Liver (tissue), 9 donors: ENCODE data around the gene PHOSPHO1. TPM values are rescaled to one million over a fixed set of nuclear protein-coding genes. Genes with fewer than 3 reads are reported as not detected.

Experiments
- DNase-seq: peaks from one replicate; pipeline ENCODE4 v3.0.0-alpha.2; 2017; ENCODE audit warnings: low spot score
- H3K27ac ChIP-seq, 2 donors: one replicate each; pipeline ENCODE4 v1.7.0; 2013; ENCODE audit warnings: inconsistent platforms in 2 of 2, low read length in 2 of 2, control low read depth in 1 of 2, low read depth in 1 of 2, mild to moderate bottlenecking in 1 of 2
- H3K27me3 ChIP-seq, 4 donors: one replicate each; pipeline versions ENCODE4 v1.6.1 to v1.7.0; 2013; ENCODE audit warnings: low read length in 3 of 4, inconsistent platforms in 1 of 4, mild to moderate bottlenecking in 1 of 4, moderate library complexity in 1 of 4; ENCODE audit not compliant: control insufficient read depth in 4 of 4, insufficient read depth in 4 of 4
- H3K36me3 ChIP-seq, 4 donors: one replicate each; pipeline versions ENCODE4 v1.6.1 to v1.7.0; 2013; ENCODE audit warnings: low read length in 3 of 4, mild to moderate bottlenecking in 3 of 4, low read depth in 1 of 4, moderate library complexity in 1 of 4; ENCODE audit not compliant: control insufficient read depth in 4 of 4, insufficient read depth in 3 of 4
- H3K4me1 ChIP-seq, 4 donors: one replicate each; pipeline versions ENCODE4 v1.6.1 to v1.7.0; 2013; ENCODE audit warnings: low read length in 3 of 4, mild to moderate bottlenecking in 3 of 4, moderate library complexity in 1 of 4; ENCODE audit not compliant: control insufficient read depth in 4 of 4, insufficient read depth in 4 of 4
- H3K4me3 ChIP-seq, 3 donors: one replicate each; pipeline versions ENCODE4 v1.6.1 to v1.7.0; 2013; ENCODE audit warnings: low read length in 3 of 3, control low read depth in 1 of 3, low read depth in 1 of 3, mild to moderate bottlenecking in 1 of 3
- H3K9ac ChIP-seq, 2 donors: one replicate each; pipeline ENCODE4 v1.7.0; 2013; ENCODE audit warnings: low read length in 2 of 2, mild to moderate bottlenecking in 2 of 2, moderate library complexity in 2 of 2, control low read depth in 1 of 2, low read depth in 1 of 2
- H3K9me3 ChIP-seq, 4 donors: one replicate each; pipeline versions ENCODE4 v1.6.1 to v1.7.0; 2013; ENCODE audit warnings: low read length in 3 of 4; ENCODE audit not compliant: control insufficient read depth in 4 of 4
- EGR1 ChIP-seq, 2 donors: IDR thresholded peaks; 2 replicates each; pipeline ENCODE4 v1.6.1; 2016 to 2018; ENCODE audit warnings: antibody characterized with exemption in 2 of 2, low read depth in 2 of 2
- FOXA1 ChIP-seq: IDR thresholded peaks from 2 replicates; pipeline ENCODE4 v1.6.1; 2016; ENCODE audit warnings: antibody characterized with exemption
- FOXA2 ChIP-seq: IDR thresholded peaks from 2 replicates; pipeline ENCODE4 v1.6.1; 2016; ENCODE audit warnings: antibody characterized with exemption
- GABPA ChIP-seq, 2 donors: IDR thresholded peaks in 1 of 2; conservative IDR thresholded peaks in 1 of 2; 2 replicates each; pipeline ENCODE4 v1.6.1; 2016; ENCODE audit warnings: antibody characterized with exemption in 2 of 2, mild to moderate bottlenecking in 1 of 2, moderate library complexity in 1 of 2
- HNF4A ChIP-seq, 2 donors: conservative IDR thresholded peaks; 2 replicates each; pipeline ENCODE4 v1.6.1; 2016; ENCODE audit warnings: antibody characterized with exemption in 2 of 2, mild to moderate bottlenecking in 2 of 2
- HNF4G ChIP-seq: IDR thresholded peaks from 2 replicates; pipeline ENCODE4 v1.6.1; 2016; ENCODE audit warnings: antibody characterized with exemption
- JUND ChIP-seq, 2 donors: IDR thresholded peaks; 2 replicates each; pipeline ENCODE4 v1.6.1; 2016; ENCODE audit warnings: antibody characterized with exemption in 2 of 2
- NR2F2 ChIP-seq: IDR thresholded peaks from 2 replicates; pipeline ENCODE4 v1.6.1; 2016; ENCODE audit warnings: antibody characterized with exemption
- RAD21 ChIP-seq, 2 donors: IDR thresholded peaks; 2 replicates each; pipeline ENCODE4 v1.6.1; 2016; ENCODE audit warnings: antibody characterized with exemption in 2 of 2, mild to moderate bottlenecking in 2 of 2
- RXRA ChIP-seq, 2 donors: IDR thresholded peaks; 2 replicates each; pipeline ENCODE4 v1.6.1; 2017 to 2018; ENCODE audit warnings: antibody characterized with exemption in 2 of 2, mild to moderate bottlenecking in 1 of 2
- SP1 ChIP-seq: IDR thresholded peaks from 2 replicates; pipeline ENCODE4 v1.6.1; 2018; ENCODE audit warnings: antibody characterized with exemption, mild to moderate bottlenecking
- TAF1 ChIP-seq: conservative IDR thresholded peaks from 2 replicates; pipeline ENCODE4 v1.6.1; 2016; ENCODE audit warnings: antibody characterized with exemption, mild to moderate bottlenecking
- YY1 ChIP-seq: IDR thresholded peaks from 2 replicates; pipeline ENCODE4 v1.6.1; 2016; ENCODE audit warnings: antibody characterized with exemption, mild to moderate bottlenecking
- ZBTB33 ChIP-seq: IDR thresholded peaks from 2 replicates; pipeline ENCODE4 v1.6.1; 2016; ENCODE audit warnings: antibody characterized with exemption
- WGBS: extraction: QIAGEN DNeasy Blood & Tissue Kit; methylation state at CpG from one replicate; pipeline ENCODE4 v1.1.7; 2013; 5-methylcytosine and 5-hydroxymethylcytosine counted together
- polyA plus RNA-seq, 2 donors: library from polyadenylated mRNA; stranded (reverse) in 1 of 2; unstranded in 1 of 2; fragments of 200-250 nt in 1 of 2; fragments of >200 nt in 1 of 2; fragmentation: Nextera tagmentation in 1 of 2; extraction: Ambion mirVana in 1 of 2; gene quantifications; one replicate each; pipeline versions ENCODE4 v1.2.1 to v1.2.3, GENCODE V29; 2013 to 2015
- total RNA-seq, 2 donors: library from RNA; depleted of rRNA; stranded (reverse); fragments of >200 nt; gene quantifications; one replicate each; pipeline ENCODE4 v1.2.3, GENCODE V29; 2014
- TF ChIP-seq, protein P1 (sequence below): IDR thresholded peaks from 2 replicates; pipeline ENCODE4 v1.6.1; 2016; ENCODE audit warnings: antibody characterized with exemption
- TF ChIP-seq, protein P2 (sequence below): IDR thresholded peaks from 2 replicates; pipeline ENCODE4 v1.6.1; 2016; ENCODE audit warnings: antibody characterized with exemption, mild to moderate bottlenecking
- donor health status: healthy.
- donor health status: healthy.
- donor health status: healthy.
- donor health status: healthy.
- donor health status: healthy.

PHOSPHO1 gene
- total and polyA plus RNA-seq, 4 donors, result 0.22 to 99.4 (median 0.40) TPM

GRCh38 chr17:49195751-49196150 is 34.8 kb downstream of the PHOSPHO1 start:
- no peak overlapping the region for H3K27ac ChIP-seq

GRCh38 chr17:49194297-49194607 is 36.3 kb downstream of the PHOSPHO1 start:
- no peak for DNase-seq
- no peak overlapping the region for H3K9ac ChIP-seq
- no peaks in the 10 kb centered on the region for H3K9me3 ChIP-seq
- no peak overlapping the region for H3K4me3 ChIP-seq
- H3K36me3 ChIP-seq, result no peaks in the 10 kb centered on the region
- 76% methylated on average over 3 of the region's 3 CpGs for whole genome bisulfite sequencing
- no peak overlapping the region for H3K27ac ChIP-seq
- H3K27me3 ChIP-seq, result no peaks in the 10 kb centered on the region
- H3K4me1 ChIP-seq, result peaks cover 0 to 16% (median 4%) of the 10 kb centered on the region in 4 donors
- TF ChIP-seq, protein P1, sequence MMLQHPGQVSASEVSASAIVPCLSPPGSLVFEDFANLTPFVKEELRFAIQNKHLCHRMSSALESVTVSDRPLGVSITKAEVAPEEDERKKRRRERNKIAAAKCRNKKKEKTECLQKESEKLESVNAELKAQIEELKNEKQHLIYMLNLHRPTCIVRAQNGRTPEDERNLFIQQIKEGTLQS, result no peak
- TF ChIP-seq FOXA2 (no peak), FOXA1 (no peak), NR2F2 (no peak), HNF4A (conservative IDR thresholded peaks at IDR 0.05) (no peak), TAF1 (no peak), RAD21 (IDR thresholded peaks at IDR 0.05) (no peak), JUND (IDR thresholded peaks at IDR 0.05) (no peak), SP1 (no peak), RXRA (IDR thresholded peaks at IDR 0.05) (no peak), ZBTB33 (no peak)
- TF ChIP-seq, protein P2, sequence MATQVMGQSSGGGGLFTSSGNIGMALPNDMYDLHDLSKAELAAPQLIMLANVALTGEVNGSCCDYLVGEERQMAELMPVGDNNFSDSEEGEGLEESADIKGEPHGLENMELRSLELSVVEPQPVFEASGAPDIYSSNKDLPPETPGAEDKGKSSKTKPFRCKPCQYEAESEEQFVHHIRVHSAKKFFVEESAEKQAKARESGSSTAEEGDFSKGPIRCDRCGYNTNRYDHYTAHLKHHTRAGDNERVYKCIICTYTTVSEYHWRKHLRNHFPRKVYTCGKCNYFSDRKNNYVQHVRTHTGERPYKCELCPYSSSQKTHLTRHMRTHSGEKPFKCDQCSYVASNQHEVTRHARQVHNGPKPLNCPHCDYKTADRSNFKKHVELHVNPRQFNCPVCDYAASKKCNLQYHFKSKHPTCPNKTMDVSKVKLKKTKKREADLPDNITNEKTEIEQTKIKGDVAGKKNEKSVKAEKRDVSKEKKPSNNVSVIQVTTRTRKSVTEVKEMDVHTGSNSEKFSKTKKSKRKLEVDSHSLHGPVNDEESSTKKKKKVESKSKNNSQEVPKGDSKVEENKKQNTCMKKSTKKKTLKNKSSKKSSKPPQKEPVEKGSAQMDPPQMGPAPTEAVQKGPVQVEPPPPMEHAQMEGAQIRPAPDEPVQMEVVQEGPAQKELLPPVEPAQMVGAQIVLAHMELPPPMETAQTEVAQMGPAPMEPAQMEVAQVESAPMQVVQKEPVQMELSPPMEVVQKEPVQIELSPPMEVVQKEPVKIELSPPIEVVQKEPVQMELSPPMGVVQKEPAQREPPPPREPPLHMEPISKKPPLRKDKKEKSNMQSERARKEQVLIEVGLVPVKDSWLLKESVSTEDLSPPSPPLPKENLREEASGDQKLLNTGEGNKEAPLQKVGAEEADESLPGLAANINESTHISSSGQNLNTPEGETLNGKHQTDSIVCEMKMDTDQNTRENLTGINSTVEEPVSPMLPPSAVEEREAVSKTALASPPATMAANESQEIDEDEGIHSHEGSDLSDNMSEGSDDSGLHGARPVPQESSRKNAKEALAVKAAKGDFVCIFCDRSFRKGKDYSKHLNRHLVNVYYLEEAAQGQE, result no peak

More at GRCh38 chr17:49195751-49196150, 34.8 kb downstream of the PHOSPHO1 start:
- H3K9ac ChIP-seq, result no peak overlapping the region
- TF ChIP-seq GABPA (IDR thresholded peaks at IDR 0.05 in 1 of 2, conservative IDR thresholded peaks at IDR 0.05 in 1 of 2) (no peak), TAF1 (no peak), EGR1 (IDR thresholded peaks at IDR 0.05; ENCODE audit: low read depth in 2 of 2) (no peak), HNF4G (no peak), NR2F2 (no peak), ZBTB33 (no peak), FOXA2 (no peak), YY1 (no peak)
- TF ChIP-seq, protein P1, result no peak
- TF ChIP-seq, protein P2, result no peak
- no peaks in the 10 kb centered on the region for H3K27me3 ChIP-seq
- WGBS, result 80% methylated on average over 4 of the region's 4 CpGs
- no peak for DNase-seq
- no peak overlapping the region for H3K4me3 ChIP-seq
- H3K36me3 ChIP-seq, result no peaks in the 10 kb centered on the region
- H3K4me1 ChIP-seq, result peaks cover 0 to 16% (median 4%) of the 10 kb centered on the region in 4 donors
- no peaks in the 10 kb centered on the region for H3K9me3 ChIP-seq
